ENCODE measurements around the gene UGT8.

UGT8 gene

GRCh38 chr4:114653675-114654074, 55.1 kb downstream of the UGT8 start:
- Histone ChIP-seq H3K4me3 (ENCODE audit: low read depth, low read length) (no peak overlapping the region), H3K9me3 (ENCODE audit: control insufficient read depth, insufficient read depth, low read depth, low read length) (no peaks in the 10 kb centered on the region), H3K36me3 (ENCODE audit: control insufficient read depth in 2 of 2, insufficient read depth in 1 of 2, low read length in 2 of 2) (no peaks in the 10 kb centered on the region), H3K27ac (ENCODE audit: extremely low read depth, low read depth, low read length) (no peak overlapping the region), H3K4me1 (ENCODE audit: control insufficient read depth, insufficient read depth, low read length) (peaks cover 3% of the 10 kb centered on the region; the same call in 1 of the 2 replicates)
- TF ChIP-seq ZNF529 (tag by site-specific recombination; IDR thresholded peaks at IDR 0.05; ENCODE audit: insufficient replicate concordance) (no peak), MYNN (tag by site-specific recombination; IDR thresholded peaks at IDR 0.05; ENCODE audit: borderline replicate concordance) (no peak), ZBTB11 (tag by site-specific recombination; conservative IDR thresholded peaks at IDR 0.05; ENCODE audit: low read depth) (no peak), ZNF449 (tag by site-specific recombination; IDR thresholded peaks at IDR 0.05) (no peak), ZNF530 (tag by site-specific recombination; IDR thresholded peaks at IDR 0.05; ENCODE audit: low read depth) (no peak), ZNF501 (tag by site-specific recombination; IDR thresholded peaks at IDR 0.05) (no peak), ZNF146 (tag by site-specific recombination; IDR thresholded peaks at IDR 0.05) (no peak), MEIS1 (CRISPR knock-in tag; IDR thresholded peaks at IDR 0.05; ENCODE audit: borderline replicate concordance) (no peak)
- POLR2A ChIA-PET, result no interaction called here
- CTCF ChIA-PET, result no interaction called here

- POLR2A ChIA-PET, result no interaction called here
Measured at GRCh38 chr4:114654592-114654991, 56.0 kb downstream of the UGT8 start.

GRCh38 chr4:114658179-114658578, 59.6 kb downstream of the UGT8 start:
- ChIA-PET CTCF (interaction anchor here (0.9 to 1.9 kb wide), 4 partner anchors 12 to 270 kb away, joined by 3 to 10 read pairs (median 4); no protein-coding TSS in a partner anchor), POLR2A (no interaction called here)
- no peaks in the 10 kb centered on the region for H3K9me3 ChIP-seq (ENCODE audit: control insufficient read depth, insufficient read depth, low read depth, low read length)
- no peak for TF ChIP-seq ZIC2 (tag by site-specific recombination; IDR thresholded peaks at IDR 0.05)
- TF ChIP-seq ZBTB8A (tag by site-specific recombination; IDR thresholded peaks at IDR 0.05), result no peak
- no peak for TF ChIP-seq ZNF747 (tag by site-specific recombination; IDR thresholded peaks at IDR 0.05)
- TF ChIP-seq, protein P1, sequence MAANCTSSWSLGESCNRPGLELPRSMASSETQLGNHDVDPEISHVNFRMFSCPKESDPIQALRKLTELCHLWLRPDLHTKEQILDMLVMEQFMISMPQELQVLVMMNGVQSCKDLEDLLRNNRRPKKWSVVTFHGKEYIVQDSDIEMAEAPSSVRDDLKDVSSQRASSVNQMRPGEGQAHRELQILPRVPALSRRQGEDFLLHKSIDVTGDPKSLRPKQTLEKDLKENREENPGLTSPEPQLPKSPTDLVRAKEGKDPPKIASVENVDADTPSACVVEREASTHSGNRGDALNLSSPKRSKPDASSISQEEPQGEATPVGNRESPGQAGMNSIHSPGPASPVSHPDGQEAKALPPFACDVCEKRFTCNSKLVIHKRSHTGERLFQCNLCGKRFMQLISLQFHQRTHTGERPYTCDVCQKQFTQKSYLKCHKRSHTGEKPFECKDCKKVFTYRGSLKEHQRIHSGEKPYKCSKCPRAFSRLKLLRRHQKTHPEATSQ (tag by site-specific recombination; IDR thresholded peaks at IDR 0.05), result no peak
- no peak for TF ChIP-seq HOXD13 (CRISPR knock-in tag; IDR thresholded peaks at IDR 0.05; ENCODE audit: borderline replicate concordance)
- no peak for TF ChIP-seq ZNF354C (tag by site-specific recombination; IDR thresholded peaks at IDR 0.05; ENCODE audit: borderline replicate concordance, low read depth)
- TF ChIP-seq, protein P2, sequence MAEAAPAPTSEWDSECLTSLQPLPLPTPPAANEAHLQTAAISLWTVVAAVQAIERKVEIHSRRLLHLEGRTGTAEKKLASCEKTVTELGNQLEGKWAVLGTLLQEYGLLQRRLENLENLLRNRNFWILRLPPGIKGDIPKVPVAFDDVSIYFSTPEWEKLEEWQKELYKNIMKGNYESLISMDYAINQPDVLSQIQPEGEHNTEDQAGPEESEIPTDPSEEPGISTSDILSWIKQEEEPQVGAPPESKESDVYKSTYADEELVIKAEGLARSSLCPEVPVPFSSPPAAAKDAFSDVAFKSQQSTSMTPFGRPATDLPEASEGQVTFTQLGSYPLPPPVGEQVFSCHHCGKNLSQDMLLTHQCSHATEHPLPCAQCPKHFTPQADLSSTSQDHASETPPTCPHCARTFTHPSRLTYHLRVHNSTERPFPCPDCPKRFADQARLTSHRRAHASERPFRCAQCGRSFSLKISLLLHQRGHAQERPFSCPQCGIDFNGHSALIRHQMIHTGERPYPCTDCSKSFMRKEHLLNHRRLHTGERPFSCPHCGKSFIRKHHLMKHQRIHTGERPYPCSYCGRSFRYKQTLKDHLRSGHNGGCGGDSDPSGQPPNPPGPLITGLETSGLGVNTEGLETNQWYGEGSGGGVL (tag by site-specific recombination; IDR thresholded peaks at IDR 0.05), result no peak
- no peak for TF ChIP-seq ZNF37A (tag by site-specific recombination; IDR thresholded peaks at IDR 0.05)
- H3K4me3 ChIP-seq (ENCODE audit: low read depth, low read length), result no peak overlapping the region
- H3K4me1 ChIP-seq (ENCODE audit: control insufficient read depth, insufficient read depth, low read length), result peaks cover 3% of the 10 kb centered on the region; the same call in 1 of the 2 replicates
- no peak overlapping the region for H3K27ac ChIP-seq (ENCODE audit: extremely low read depth, low read depth, low read length)
- no peaks in the 10 kb centered on the region for H3K36me3 ChIP-seq (ENCODE audit: control insufficient read depth in 2 of 2, insufficient read depth in 1 of 2, low read length in 2 of 2)

More at GRCh38 chr4:114654592-114654991, 56.0 kb downstream of the UGT8 start:
- Histone ChIP-seq H3K27ac (ENCODE audit: extremely low read depth, low read depth, low read length) (no peak overlapping the region), H3K36me3 (ENCODE audit: control insufficient read depth in 2 of 2, insufficient read depth in 1 of 2, low read length in 2 of 2) (no peaks in the 10 kb centered on the region), H3K4me1 (ENCODE audit: control insufficient read depth, insufficient read depth, low read length) (peaks cover 3% of the 10 kb centered on the region; the same call in 1 of the 2 replicates), H3K9me3 (ENCODE audit: control insufficient read depth, insufficient read depth, low read depth, low read length) (no peaks in the 10 kb centered on the region), H3K4me3 (ENCODE audit: low read depth, low read length) (no peak overlapping the region)
- no peak for TF ChIP-seq ZNF776 (tag by site-specific recombination; IDR thresholded peaks at IDR 0.05; ENCODE audit: borderline replicate concordance)
- 0 out of 2 replicates have a peak, but pooled peaks have one; percentile 7 for TF ChIP-seq ZNF654 (tag by site-specific recombination; IDR thresholded peaks at IDR 0.05; ENCODE audit: low read depth)
- CTCF ChIA-PET, result interaction anchor here (0.6 to 0.7 kb wide), 2 partner anchors 237 to 273 kb away, joined by 3 to 4 read pairs; no protein-coding TSS in a partner anchor

Data from HEK293 (cell line).